Ascending aorta (tissue), 2 donors: ENCODE results near the gene ADK. TPM values are rescaled to one million over a fixed set of nuclear protein-coding genes. Genes with fewer than 3 reads are reported as not detected.

Experiments used
- DNase-seq, 2 donors: peaks; one replicate each; pipeline ENCODE4 v3.0.0-alpha.2; 2019; ENCODE audit warnings: low spot score in 2 of 2
- H3K27ac ChIP-seq, 2 donors: fragments of 200-600 bp; sonication (generic); one replicate each; pipeline ENCODE4 v1.5.1; 2016 to 2017; ENCODE audit warnings: mild to moderate bottlenecking in 1 of 2
- H3K27me3 ChIP-seq: fragments of 200-600 bp; sonication (generic); one replicate; pipeline ENCODE4 v1.5.1; 2017
- H3K36me3 ChIP-seq, 2 donors: fragments of 200-600 bp; sonication (generic); one replicate each; pipeline ENCODE4 v1.5.1; 2016
- H3K4me1 ChIP-seq, 2 donors: fragments of 200-600 bp; sonication (generic); one replicate each; pipeline ENCODE4 v1.5.1; 2016 to 2017; ENCODE audit warnings: mild to moderate bottlenecking in 1 of 2
- H3K4me3 ChIP-seq, 2 donors: fragments of 200-600 bp; sonication (generic); one replicate each; pipeline ENCODE4 v1.5.1; 2016 to 2017; ENCODE audit warnings: mild to moderate bottlenecking in 1 of 2
- H3K9me3 ChIP-seq, 2 donors: fragments of 200-600 bp; sonication (generic); one replicate each; pipeline ENCODE4 v1.5.1; 2016
- intact Hi-C: fragments of 100-400 bp; cut with DNase I; formaldehyde crosslinking; loops from one replicate; pipeline ENCODE4 v1.15.1; 2023
- total RNA-seq: library from RNA; depleted of rRNA; stranded (reverse); fragments of >200 nt; gene quantifications from one replicate; pipeline ENCODE4 v1.1.0, GENCODE V29; 2016
- TF ChIP-seq, protein P1 (sequence below), 3 experiments: fragments of 200-600 bp in 2 of 3; fragments of 450-650 bp in 1 of 3; sonication (generic) in 2 of 3; IDR thresholded peaks; one replicate each; pipeline ENCODE4 v1.5.1; 2016 to 2019; ENCODE audit warnings: antibody characterized with exemption in 3 of 3, mild to moderate bottlenecking in 1 of 3, moderate library complexity in 1 of 3

Gene ADK
- total RNA-seq, result 2.4 TPM

DNA sequence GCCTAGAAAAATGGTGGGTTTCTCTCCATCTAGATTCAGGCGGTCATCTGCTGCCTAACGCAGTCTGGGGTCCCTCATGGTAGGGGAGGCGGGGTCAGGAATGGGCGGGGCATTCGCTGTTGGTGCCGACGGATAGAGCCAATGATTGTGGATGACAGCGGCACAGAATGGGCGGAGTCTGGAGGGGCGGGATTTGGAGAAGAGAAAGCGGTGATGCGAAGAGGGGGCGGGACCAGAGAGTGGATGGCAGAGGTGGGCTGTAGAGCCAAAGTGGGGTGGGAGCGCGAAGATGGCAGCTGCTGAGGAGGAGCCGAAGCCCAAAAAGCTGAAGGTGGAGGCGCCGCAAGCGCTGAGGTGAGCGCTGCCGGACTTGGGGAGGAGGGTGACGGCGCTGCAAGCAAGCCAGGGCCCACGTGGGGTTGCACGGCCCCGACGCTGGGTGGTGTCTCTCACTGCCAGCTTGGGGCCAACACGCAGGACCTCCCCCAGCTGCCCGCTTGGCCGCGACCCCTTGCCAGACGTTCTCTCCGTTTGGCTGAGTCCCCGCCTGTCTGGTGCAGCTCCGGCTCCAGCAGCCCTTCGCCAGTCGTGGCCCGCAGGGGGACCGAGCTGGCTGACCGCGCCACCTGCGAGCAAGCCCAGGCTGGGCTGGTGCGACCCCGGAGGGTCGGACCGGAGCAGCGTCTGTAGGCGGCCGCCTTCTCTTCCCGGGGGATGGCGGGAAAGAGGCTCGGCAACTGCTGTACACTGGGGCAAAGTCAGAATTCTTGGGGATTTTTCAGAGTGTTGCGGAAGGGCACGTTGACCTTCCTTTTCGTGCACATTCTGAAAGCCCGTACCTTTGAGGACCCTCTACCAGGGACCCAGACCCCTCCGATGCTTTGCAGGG lies at the start of gene ADK:
Gene ADK, plus strand, starts transcription at position 232 of the 889 bp plus-strand sequence. Its CDS starts 58 bp downstream, at position 290.
- peak; percentile 98 to 100 for DNase-seq
- intact Hi-C loops, result loop anchor here (1.0 to 10.0 kb wide), 5 partner anchors 25 to 1084 kb away; partner anchors contain the start of gene COMTD1
- Histone ChIP-seq H3K27me3 (no peaks in the 10 kb centered on the region), H3K9me3 (no peaks in the 10 kb centered on the region), H3K27ac (peak within 1 kb of the TSS; percentile 84), H3K4me3 (peak within 1 kb of the TSS; percentile 82 to 96), H3K4me1 (peaks cover 8 to 29% of the 10 kb centered on the region in 2 donors), H3K36me3 (no peaks in the 10 kb centered on the region)
- TF ChIP-seq, protein P1, sequence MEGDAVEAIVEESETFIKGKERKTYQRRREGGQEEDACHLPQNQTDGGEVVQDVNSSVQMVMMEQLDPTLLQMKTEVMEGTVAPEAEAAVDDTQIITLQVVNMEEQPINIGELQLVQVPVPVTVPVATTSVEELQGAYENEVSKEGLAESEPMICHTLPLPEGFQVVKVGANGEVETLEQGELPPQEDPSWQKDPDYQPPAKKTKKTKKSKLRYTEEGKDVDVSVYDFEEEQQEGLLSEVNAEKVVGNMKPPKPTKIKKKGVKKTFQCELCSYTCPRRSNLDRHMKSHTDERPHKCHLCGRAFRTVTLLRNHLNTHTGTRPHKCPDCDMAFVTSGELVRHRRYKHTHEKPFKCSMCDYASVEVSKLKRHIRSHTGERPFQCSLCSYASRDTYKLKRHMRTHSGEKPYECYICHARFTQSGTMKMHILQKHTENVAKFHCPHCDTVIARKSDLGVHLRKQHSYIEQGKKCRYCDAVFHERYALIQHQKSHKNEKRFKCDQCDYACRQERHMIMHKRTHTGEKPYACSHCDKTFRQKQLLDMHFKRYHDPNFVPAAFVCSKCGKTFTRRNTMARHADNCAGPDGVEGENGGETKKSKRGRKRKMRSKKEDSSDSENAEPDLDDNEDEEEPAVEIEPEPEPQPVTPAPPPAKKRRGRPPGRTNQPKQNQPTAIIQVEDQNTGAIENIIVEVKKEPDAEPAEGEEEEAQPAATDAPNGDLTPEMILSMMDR (IDR thresholded peaks at IDR 0.05), result peak; percentile 24 to 63 (median 41)

GRCh38 chr10:74103560-74104258 lies 47.3 kb upstream of the ADK start:
- Histone ChIP-seq H3K9me3 (no peaks in the 10 kb centered on the region), H3K4me3 (no peak overlapping the region), H3K27ac (peak overlapping the region in 1 of 2 donors; percentile 14), H3K36me3 (peaks cover 82 to 98% of the 10 kb centered on the region in 2 donors), H3K27me3 (no peaks in the 10 kb centered on the region), H3K4me1 (no peaks in the 10 kb centered on the region)
- no peak for DNase-seq
- intact Hi-C loops, result no loop called here
- TF ChIP-seq, protein P1 (IDR thresholded peaks at IDR 0.05), result peak; percentile 18 to 31 (median 18)

GRCh38 chr10:74104480-74104879 lies 46.5 kb upstream of the ADK start:
- Histone ChIP-seq H3K27me3 (no peaks in the 10 kb centered on the region), H3K36me3 (peaks cover 79 to 98% of the 10 kb centered on the region in 2 donors)
- intact Hi-C loops, result no loop called here

GRCh38 chr10:74104996-74105395 lies 46.0 kb upstream of the ADK start:
- no peak overlapping the region for H3K4me3 ChIP-seq
- H3K27ac ChIP-seq, result no peak overlapping the region
- intact Hi-C loops, result no loop called here
- no peaks in the 10 kb centered on the region for H3K4me1 ChIP-seq
- peaks cover 79 to 98% of the 10 kb centered on the region in 2 donors for H3K36me3 ChIP-seq
- TF ChIP-seq, protein P1 (IDR thresholded peaks at IDR 0.05), result no peak
- DNase-seq, result no peak
- no peaks in the 10 kb centered on the region for H3K27me3 ChIP-seq
- H3K9me3 ChIP-seq, result no peaks in the 10 kb centered on the region

More at GRCh38 chr10:74104480-74104879, 46.5 kb upstream of the ADK start:
- Histone ChIP-seq H3K4me1 (no peaks in the 10 kb centered on the region), H3K9me3 (no peaks in the 10 kb centered on the region), H3K27ac (no peak overlapping the region), H3K4me3 (no peak overlapping the region)
- DNase-seq, result no peak
- TF ChIP-seq, protein P1 (IDR thresholded peaks at IDR 0.05), result no peak

- Histone ChIP-seq H3K36me3 (peaks cover 82 to 99% of the 10 kb centered on the region in 2 donors), H3K27ac (no peak overlapping the region)
- TF ChIP-seq, protein P1 (IDR thresholded peaks at IDR 0.05), result no peak
These were observed 43.6 kb upstream of the ADK start for GRCh38 chr10:74107391-74107790.

More at GRCh38 chr10:74107391-74107790, 43.6 kb upstream of the ADK start:
- DNase-seq, result no peak
- intact Hi-C loops, result no loop called here
- H3K4me3 ChIP-seq, result no peak overlapping the region
- H3K27me3 ChIP-seq, result no peaks in the 10 kb centered on the region
- no peaks in the 10 kb centered on the region for H3K4me1 ChIP-seq
- H3K9me3 ChIP-seq, result no peaks in the 10 kb centered on the region
